GM15510 (cell line): ENCODE measurements around the gene SLC37A1.

Experiments
- POLR2A ChIP-seq: IDR thresholded peaks from 3 replicates; pipeline ENCODE4 v1.6.1; 2011; ENCODE audit warnings: borderline replicate concordance; ENCODE audit not compliant: insufficient read length; ENCODE audit errors: extremely low read depth

Gene SLC37A1

GRCh38 chr21:42581993-42582786 lies 68.5 kb downstream of the SLC37A1 start:
- TF ChIP-seq POLR2A: no peak

- no peak for TF ChIP-seq POLR2A
These were observed 69.3 kb downstream of the SLC37A1 start for GRCh38 chr21:42582787-42583476.

- no peak for TF ChIP-seq POLR2A
These were observed 70.0 kb downstream of the SLC37A1 start for GRCh38 chr21:42583477-42584295.

DNA sequence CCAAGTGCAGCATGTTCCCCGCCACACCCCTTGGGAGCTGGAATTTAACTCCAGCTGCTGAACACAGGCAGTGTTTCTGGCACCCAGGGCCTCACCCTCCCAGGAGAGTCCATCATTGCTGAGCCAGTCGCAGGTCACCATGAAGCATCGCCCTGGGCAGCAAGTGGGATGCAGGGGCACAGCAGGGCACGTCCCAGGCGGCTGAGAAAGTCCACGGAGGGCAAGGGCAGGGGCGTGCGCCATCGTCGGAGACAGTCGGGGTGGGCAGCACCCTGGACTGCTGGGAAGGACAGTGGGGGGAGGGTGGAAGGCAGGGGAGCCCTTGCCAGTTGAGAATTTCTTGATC lies 70.6 kb downstream of the SLC37A1 start:
- TF ChIP-seq POLR2A: no peak

GRCh38 chr21:42585881-42586280 lies 72.2 kb downstream of the SLC37A1 start:
- TF ChIP-seq POLR2A: no peak

DNA sequence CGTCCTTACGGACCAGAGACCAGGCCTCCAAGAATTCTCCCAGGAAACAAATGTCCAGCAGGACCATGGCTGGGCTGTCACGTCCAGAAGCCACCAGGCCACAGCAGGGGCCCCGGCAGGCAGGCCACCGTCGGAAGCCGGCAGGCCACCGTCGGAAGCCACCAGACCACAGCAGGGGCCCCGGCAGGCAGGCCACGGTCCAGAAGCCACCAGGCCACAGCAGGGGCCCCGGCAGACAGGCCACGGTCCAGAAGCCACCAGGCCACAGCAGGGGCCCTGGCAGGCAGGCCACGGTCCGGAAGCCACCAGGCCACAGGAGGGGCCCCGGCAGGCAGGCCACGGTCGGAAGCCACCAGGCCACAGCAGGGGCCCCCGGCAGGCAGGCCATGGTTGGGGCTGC lies 72.8 kb downstream of the SLC37A1 start:
- no peak for TF ChIP-seq POLR2A

- TF ChIP-seq POLR2A: no peak
These were observed 73.4 kb downstream of the SLC37A1 start for GRCh38 chr21:42587036-42587435.

GRCh38 chr21:42590431-42591131 lies 76.9 kb downstream of the SLC37A1 start:
- no peak for TF ChIP-seq POLR2A

GRCh38 chr21:42591170-42591869 lies 77.7 kb downstream of the SLC37A1 start:
- no peak for TF ChIP-seq POLR2A

GRCh38 chr21:42592156-42592820 lies 78.6 kb downstream of the SLC37A1 start:
- no peak for TF ChIP-seq POLR2A

GRCh38 chr21:42593007-42593814 lies 79.6 kb downstream of the SLC37A1 start:
- no peak for TF ChIP-seq POLR2A

DNA sequence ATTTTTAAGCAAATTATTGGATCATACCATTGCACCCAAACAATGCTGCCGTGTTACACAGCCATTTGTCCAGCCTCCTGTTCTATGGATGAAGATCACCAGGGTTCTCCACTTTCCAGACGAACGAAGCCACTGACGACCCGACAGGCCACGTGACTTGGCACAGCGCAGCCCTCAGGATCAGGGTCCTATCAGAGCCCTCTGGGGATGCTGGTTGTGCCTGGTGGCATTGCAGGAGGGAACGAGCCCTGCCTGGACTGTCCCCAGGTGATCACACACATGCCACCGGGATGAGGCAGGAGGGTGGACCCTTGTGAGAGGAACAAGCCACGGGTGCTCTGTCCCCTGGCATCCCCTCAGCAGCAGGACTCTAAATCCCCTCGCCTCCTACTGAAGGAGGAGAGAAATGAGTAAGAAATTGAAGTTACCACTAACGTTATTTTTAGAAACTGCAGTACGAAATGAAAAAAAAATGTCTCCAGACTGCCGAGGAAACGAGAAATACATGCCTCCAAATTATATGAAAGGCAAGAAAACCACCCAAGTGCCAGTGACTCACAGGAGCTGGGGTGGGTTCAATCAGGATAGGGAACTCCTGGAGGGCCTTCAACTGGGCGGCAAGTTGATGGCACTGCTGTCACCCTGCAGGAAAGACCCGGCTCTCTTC lies 81.1 kb downstream of the SLC37A1 start:
- no peak for TF ChIP-seq POLR2A
